NB4 (cell line): Measurements from ENCODE around the gene CIAO3.

Source experiments
- POLR2A ChIP-seq: IDR thresholded peaks from 2 replicates; pipeline ENCODE4 v1.6.1; 2011; ENCODE audit warnings: mild to moderate bottlenecking; ENCODE audit not compliant: insufficient read length; ENCODE audit errors: extremely low read depth
- TF ChIP-seq, protein P1 (sequence below): IDR thresholded peaks from one replicate; pipeline ENCODE4 v1.5.1; 2012; ENCODE audit warnings: low read depth, low read length

DNA sequence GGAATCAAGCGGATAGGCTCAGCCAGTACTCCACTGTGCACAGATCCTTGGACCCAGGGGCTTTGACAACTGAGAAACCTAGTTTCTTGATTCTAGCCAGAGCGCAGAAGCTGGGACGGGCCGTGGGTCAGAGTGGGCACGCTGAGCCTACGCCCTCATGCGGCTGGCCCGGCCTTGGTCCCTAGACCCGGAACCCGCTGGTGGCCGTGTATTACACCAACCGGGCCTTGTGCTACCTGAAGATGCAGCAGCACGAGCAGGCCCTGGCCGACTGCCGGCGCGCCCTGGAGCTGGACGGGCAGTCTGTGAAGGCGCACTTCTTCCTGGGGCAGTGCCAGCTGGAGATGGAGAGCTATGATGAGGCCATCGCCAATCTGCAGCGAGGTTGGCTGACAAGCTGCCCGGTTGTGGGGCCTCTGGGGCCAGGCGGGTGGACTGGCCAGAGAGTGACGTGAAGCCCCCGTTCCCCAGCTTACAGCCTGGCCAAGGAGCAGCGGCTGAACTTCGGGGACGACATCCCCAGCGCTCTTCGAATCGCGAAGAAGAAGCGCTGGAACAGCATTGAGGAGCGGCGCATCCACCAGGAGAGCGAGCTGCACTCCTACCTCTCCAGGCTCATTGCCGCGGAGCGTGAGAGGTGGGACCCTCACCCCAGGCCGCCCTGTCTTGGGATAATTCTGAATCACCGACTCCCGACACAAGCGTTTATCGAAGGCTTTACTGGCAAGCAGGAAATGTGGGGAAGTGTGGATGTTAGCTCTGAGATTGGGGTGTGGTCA is 59.6 kb downstream of the CIAO3 start:
- TF ChIP-seq, protein P1, sequence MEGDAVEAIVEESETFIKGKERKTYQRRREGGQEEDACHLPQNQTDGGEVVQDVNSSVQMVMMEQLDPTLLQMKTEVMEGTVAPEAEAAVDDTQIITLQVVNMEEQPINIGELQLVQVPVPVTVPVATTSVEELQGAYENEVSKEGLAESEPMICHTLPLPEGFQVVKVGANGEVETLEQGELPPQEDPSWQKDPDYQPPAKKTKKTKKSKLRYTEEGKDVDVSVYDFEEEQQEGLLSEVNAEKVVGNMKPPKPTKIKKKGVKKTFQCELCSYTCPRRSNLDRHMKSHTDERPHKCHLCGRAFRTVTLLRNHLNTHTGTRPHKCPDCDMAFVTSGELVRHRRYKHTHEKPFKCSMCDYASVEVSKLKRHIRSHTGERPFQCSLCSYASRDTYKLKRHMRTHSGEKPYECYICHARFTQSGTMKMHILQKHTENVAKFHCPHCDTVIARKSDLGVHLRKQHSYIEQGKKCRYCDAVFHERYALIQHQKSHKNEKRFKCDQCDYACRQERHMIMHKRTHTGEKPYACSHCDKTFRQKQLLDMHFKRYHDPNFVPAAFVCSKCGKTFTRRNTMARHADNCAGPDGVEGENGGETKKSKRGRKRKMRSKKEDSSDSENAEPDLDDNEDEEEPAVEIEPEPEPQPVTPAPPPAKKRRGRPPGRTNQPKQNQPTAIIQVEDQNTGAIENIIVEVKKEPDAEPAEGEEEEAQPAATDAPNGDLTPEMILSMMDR, result peak; percentile 8
- no peak for TF ChIP-seq POLR2A
